ENCODE measurements around the gene SEC16B.
"Not testable (repeated sequence)": the region's sequence is repeated elsewhere in the genome, so short reads cannot be mapped to it uniquely, and the experiment has no call there.

SEC16B gene

DNA sequence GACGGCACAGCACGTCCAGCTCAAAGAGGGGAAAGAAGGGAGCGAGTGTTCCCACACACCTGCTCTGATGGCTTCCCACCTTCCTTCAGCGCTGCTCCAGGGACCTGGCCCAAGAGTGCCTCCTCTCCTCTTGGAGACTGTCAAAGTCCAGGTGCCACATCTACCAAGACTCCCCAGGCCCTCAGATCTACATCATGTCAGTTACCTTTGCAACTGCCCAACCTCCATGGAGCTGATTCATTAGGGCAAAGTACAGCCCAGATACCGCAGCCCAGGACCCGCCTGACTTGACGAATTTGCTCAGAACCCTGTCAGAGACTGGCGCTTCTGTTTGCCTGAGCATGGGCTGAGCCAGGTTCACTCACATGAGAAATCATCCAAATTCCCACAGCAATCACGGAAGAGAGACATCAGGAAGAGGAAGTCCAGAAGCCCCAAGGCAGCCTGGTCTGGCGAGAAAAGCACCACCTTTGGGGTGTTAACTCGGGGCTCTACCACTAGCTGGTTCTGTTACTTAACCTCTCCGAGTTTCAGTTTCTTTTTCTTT lies at the start of gene SEC16B:
SEC16B (minus strand) TSS at position 234 of the 547 bp plus-strand sequence. CDS start 2,077 bp downstream, outside the sequence.
- DNase-seq (ENCODE audit: low spot score), result no peak

DNA sequence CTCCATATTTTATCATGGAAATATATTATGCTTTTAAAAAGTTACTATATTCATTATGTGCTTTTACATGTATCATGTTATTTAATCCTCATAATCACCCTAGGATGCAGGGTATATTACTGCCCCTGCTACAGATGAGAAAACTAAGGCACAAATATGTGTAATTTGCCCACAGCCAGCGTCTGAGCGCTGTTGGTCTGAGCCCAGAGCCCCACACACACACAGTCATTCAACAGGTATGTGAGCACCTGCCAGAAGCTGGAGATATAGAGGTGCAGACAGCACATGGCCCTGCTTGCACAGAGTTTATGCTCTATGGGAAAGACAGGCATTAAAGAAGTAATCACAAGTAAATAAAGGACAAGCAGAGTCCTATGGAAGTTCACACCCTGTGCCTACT lies 49.8 kb upstream of the SEC16B start:
- DNase-seq (ENCODE audit: low spot score), result no peak

GRCh38 chr1:178019208-178019607 lies 49.4 kb upstream of the SEC16B start:
- no peak for DNase-seq (ENCODE audit: low spot score)

DNA sequence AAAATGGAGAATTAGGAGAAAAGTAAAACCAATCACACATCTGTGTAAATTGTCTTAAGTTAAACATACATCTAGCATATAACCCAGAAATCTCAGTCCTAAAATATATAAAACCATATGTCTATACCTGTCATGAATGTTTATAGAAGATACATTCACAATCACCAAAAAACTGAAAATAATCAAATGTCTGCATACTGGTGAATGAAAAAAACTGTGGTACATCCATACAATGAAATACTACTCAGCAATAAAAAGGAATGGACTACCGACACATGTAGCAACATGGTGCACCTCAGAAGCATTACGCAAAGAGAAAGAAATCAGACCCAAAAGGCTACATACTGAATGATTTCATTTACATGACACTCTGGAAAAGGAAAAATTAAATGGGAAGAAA lies 47.7 kb upstream of the SEC16B start:
- no peak for DNase-seq (ENCODE audit: low spot score)

- no peak for DNase-seq (ENCODE audit: low spot score)
Measured at GRCh38 chr1:178011864-178012503, 42.1 kb upstream of the SEC16B start.

- DNase-seq (ENCODE audit: low spot score), result no peak
Measured at GRCh38 chr1:178011465-178011828, 41.6 kb upstream of the SEC16B start.

DNA sequence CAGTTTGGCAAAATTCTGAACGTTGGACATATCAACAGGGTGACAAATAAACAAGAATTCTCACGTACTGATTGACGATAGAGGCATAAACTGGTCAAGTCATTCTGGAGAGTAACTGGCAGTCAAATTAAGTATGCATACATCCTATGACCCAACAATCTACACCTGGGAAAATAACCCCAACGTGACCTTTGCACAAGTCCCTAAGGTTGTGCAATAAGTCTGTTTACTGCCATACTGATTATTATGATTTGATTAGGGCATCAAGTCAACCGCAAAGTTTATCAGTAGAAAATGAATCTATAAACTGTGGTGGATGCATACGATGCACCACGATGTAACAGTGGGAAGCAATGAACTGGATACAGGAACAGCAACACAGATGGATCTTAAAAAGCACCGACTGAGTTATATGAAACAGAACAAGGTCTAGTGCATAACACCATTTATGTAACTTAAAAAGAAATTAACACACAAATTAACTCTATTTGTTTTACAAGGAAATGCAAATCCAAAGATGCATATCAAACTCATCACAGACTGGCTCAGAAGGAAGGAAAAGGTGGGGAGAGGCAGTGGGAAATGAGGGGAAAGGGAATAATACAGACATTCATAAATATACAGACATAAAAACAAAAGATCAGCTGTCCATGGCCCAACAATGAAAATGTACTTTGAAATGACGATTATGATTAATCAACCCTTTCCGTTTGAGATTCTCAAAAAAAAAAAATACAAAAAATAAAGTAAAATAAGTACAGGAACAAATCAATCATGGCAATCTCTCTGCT lies 41.0 kb upstream of the SEC16B start:
- DNase-seq (ENCODE audit: low spot score), result no peak

DNA sequence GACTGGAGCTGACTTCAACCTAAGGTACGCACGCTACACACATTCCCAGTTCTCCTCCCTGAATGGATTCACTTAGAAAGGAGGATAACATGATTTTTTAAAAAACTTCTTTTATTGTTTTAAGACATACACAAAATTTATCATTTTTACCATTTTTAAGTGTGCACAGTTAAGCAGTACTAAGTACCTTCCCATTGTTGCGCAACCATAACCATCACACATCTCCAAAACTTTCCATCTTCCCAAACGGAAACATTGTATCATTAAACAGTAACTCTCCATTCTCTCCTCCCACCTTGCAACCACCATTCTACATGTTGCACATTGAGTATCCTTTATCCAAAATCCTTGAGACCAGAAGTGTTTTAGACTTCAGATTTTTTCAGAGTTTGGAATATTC lies 36.2 kb upstream of the SEC16B start:
- no peak for DNase-seq (ENCODE audit: low spot score)

GRCh38 chr1:178005450-178005849 lies 35.6 kb upstream of the SEC16B start:
- no peak for DNase-seq (ENCODE audit: low spot score)

- no peak for DNase-seq (ENCODE audit: low spot score)
Measured at GRCh38 chr1:178004926-178005391, 35.1 kb upstream of the SEC16B start.

GRCh38 chr1:177998696-177999631 lies 29.1 kb upstream of the SEC16B start:
- DNase-seq (ENCODE audit: low spot score), result no peak

DNA sequence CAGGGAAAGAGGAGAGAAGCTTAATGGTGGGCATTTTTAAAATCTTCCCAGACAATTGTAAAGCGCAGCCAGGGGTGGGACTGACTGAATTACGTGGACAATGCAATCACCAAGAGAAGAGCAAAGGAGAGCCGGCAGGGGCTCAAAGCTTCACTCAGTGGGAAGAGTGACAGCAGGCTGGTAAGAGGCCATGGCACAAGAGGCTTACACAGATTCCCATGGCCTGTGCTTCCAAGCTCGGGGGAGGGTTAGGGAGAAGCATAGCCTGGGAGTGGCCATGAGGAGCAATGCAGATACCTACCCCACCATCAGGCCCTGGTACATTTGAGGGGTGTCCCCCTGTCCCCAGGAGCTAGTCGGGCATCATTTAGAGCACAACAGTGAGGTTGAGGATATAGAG lies 27.1 kb upstream of the SEC16B start:
- DNase-seq (ENCODE audit: low spot score), result no peak

DNA sequence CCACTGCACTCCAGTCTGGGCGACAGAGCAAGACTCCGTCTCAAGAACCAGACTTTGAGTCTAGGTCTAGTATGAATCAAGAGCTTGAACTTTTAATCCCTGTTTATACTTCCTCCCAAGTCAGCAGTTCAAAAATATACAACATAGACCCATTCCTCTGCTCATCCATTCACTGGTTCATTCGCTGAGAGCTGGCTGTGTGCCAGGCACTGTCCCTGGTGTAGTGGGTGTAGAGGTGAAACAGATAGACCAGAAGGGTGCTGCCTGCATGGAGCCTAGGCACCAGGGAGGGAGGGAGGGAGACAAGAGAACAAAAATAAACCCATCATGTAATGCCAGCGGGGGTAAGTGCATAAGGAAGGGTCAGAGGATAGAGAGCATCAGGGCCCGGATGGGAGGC lies 25.5 kb upstream of the SEC16B start:
- no peak for DNase-seq (ENCODE audit: low spot score)

GRCh38 chr1:177986281-177986680 lies 16.4 kb upstream of the SEC16B start:
- not testable (repeated sequence) for DNase-seq (ENCODE audit: low spot score)

DNA sequence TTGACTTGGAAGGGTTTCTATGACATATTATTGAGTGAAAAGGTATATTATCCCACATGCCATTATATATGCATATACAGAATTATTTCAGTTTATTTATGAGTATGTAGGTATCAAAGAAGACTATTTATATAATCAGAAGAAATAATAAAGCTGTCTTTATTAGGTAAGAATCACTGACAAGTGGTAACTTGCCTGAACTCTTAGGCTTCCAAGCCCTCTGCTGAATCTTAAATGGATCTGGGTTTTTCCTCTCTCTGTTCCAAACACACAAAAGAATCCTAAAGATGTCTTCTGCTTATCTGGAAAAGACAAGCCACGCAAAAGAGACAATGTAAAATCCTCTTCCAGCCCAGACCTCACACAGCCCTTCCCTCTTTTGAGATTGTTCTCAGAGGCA lies 14.9 kb upstream of the SEC16B start:
- no peak for DNase-seq (ENCODE audit: low spot score)

- DNase-seq (ENCODE audit: low spot score), result peak; percentile 69
Measured at GRCh38 chr1:177984136-177984525, 14.3 kb upstream of the SEC16B start.

GRCh38 chr1:177983482-177984135 lies 13.8 kb upstream of the SEC16B start:
- DNase-seq (ENCODE audit: low spot score), result no peak

- DNase-seq (ENCODE audit: low spot score), result no peak
Measured at GRCh38 chr1:177983077-177983476, 13.2 kb upstream of the SEC16B start.

DNA sequence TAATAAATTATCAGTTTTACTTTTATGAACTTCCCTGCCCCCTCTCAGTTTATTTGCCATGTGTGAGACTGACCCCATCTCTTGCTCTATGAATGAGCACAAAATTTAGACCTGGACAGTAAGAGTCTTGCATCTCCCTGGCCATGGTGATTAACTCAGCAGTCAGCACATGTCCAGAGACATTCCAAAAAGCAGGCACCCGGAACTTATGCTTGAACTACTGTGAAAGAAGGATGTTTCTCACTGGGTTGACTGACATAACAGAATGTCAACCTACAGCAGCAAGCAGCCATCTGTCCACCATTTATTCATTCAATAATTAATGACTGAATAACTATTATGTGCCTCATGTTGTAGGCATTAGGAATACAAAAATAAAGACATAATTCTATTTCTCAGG lies 11.3 kb upstream of the SEC16B start:
- no peak for DNase-seq (ENCODE audit: low spot score)

DNA sequence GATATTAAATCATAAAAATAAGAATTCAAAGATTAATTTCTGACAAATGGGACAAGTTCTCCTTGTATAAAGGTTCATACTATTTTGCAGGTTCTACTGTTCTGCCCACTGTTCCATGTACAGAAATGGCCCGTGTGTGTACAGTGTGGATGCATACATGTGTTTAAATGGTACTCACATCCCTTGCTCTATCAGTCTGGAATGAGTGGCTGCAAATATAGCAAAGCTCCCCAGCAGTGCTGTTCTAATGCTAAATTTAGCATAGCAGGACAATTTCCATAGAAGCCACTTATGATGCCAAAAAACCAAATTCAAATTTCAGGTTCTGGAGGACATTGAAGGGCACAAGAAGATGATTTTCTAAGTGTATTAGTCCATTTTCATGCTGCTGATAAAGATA lies 9.4 kb upstream of the SEC16B start:
- no peak for DNase-seq (ENCODE audit: low spot score)

GRCh38 chr1:177978530-177978929 lies 8.7 kb upstream of the SEC16B start:
- no peak for DNase-seq (ENCODE audit: low spot score)

DNA sequence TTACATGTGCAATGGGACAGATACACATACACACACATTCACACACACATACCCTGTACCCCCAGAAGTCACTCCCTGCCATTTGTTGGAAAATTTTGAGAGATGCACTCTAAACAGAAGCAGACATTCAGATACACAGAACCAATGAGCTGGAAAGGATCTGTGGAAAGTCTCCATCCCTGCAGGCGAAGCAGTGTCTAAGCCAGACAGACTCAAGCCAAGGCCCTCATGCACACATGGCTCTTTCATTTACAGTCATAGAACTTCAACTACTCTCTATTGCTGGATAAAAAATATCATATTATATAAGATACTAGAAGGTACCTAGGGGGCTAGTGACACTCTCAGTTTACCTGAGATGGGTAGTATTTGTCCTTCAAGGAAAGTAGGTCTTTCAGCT lies 7.3 kb upstream of the SEC16B start:
- DNase-seq (ENCODE audit: low spot score), result no peak
